ENCODE data around the gene TMSB10. TPM values are rescaled to one million over a fixed set of nuclear protein-coding genes. Genes with fewer than 3 reads are reported as not detected.

The TMSB10 gene
- total and polyA plus RNA-seq, 2 of the 13 experiments (the other 11 are each of a cell fraction or from before 2014, with no cell fraction given), result 665 to 708 TPM

GRCh38 chr2:84884449-84884848 is 21.0 kb upstream of the TMSB10 start:
- Histone ChIP-seq H3K36me3 (replicated peaks in 1 of 2; ENCODE audit: control insufficient read depth in 1 of 2, insufficient read depth in 2 of 2, low read length in 2 of 2) (no peaks in the 10 kb centered on the region), H3K27ac (ENCODE audit: extremely low read length, insufficient read depth, low read length) (no peak overlapping the region), H4K20me1 (ENCODE audit: insufficient read depth, low read length) (peaks cover 3% of the 10 kb centered on the region; the same call in 1 of the 2 replicates), H3K4me3 (replicated peaks in 1 of 3; ENCODE audit: insufficient read depth in 1 of 3, low read depth in 2 of 3, low read length in 3 of 3) (no peak overlapping the region), H3K27me3 (ENCODE audit: control insufficient read depth in 1 of 2, insufficient read depth in 2 of 2, low read length in 2 of 2) (peaks cover 16 to 60% of the 10 kb centered on the region in 2 experiments), H3K79me2 (ENCODE audit: insufficient read depth, low read length) (no peaks in the 10 kb centered on the region), H3K4me2 (ENCODE audit: low read depth, low read length) (no peak overlapping the region), H3K4me1 (ENCODE audit: insufficient read depth, low read length) (peaks cover 37% of the 10 kb centered on the region), H3K9me3 (ENCODE audit: low read length) (no peaks in the 10 kb centered on the region), H2AFZ (ENCODE audit: low read length) (no peak overlapping the region), H3K9ac (ENCODE audit: insufficient read depth, low read depth, low read length) (no peak overlapping the region)
- ChIA-PET POLR2A (no interaction called here), CTCF (ENCODE audit: low intra/inter-chr PET ratio, low total read pairs) (no interaction called here)
- DNase-seq (ENCODE audit: low spot score), result no peak
- in situ Hi-C loops (cut with HindIII; ENCODE audit: extremely low pct_ligation_motif_present, low pct_unique_long_range_greater_than_20kb) (loop anchor here (5.0 to 10.0 kb wide), 2 partner anchors 250 to 397 kb away; no protein-coding TSS in a partner anchor), intact Hi-C loops (cut with micrococcal nuclease; ENCODE audit: unreplicated experiment) (no loop called here)
- TF ChIP-seq ZBTB26 (CRISPR knock-in tag; IDR thresholded peaks at IDR 0.05; ENCODE audit: borderline replicate concordance) (no peak), MTF2 (CRISPR knock-in tag; IDR thresholded peaks at IDR 0.05; ENCODE audit: borderline replicate concordance) (no peak), ZNF431 (CRISPR knock-in tag; IDR thresholded peaks at IDR 0.05; ENCODE audit: borderline replicate concordance, low read depth) (no peak)
- FAIRE-seq, result no peak
- no TSS peak for BruUV-seq (replicated peaks)
- ATAC-seq, result no peak

- ATAC-seq, result no peak
- H2AFZ ChIP-seq (ENCODE audit: low read length), result no peak overlapping the region
- H3K4me2 ChIP-seq (ENCODE audit: low read depth, low read length), result no peak overlapping the region
- in situ Hi-C loops (cut with HindIII; ENCODE audit: extremely low pct_ligation_motif_present, low pct_unique_long_range_greater_than_20kb), result loop anchor here (10.0 kb wide), 1 partner anchor 250 kb away; no protein-coding TSS in a partner anchor
- CTCF ChIA-PET (ENCODE audit: low intra/inter-chr PET ratio, low total read pairs), result no interaction called here
- POLR2A ChIA-PET, result no interaction called here
- no TSS peak for BruUV-seq (replicated peaks)
- peaks cover 39% of the 10 kb centered on the region for H3K4me1 ChIP-seq (ENCODE audit: insufficient read depth, low read length)
- 3% methylated on average over 2 of the region's 2 CpGs for WGBS (ENCODE audit: low lambda C conversion rate)
- intact Hi-C loops (cut with micrococcal nuclease; ENCODE audit: unreplicated experiment), result no loop called here
- peaks cover 12 to 55% of the 10 kb centered on the region in 2 experiments for H3K27me3 ChIP-seq (ENCODE audit: control insufficient read depth in 1 of 2, insufficient read depth in 2 of 2, low read length in 2 of 2)
- no peak overlapping the region for H3K4me3 ChIP-seq (replicated peaks in 1 of 3; ENCODE audit: insufficient read depth in 1 of 3, low read depth in 2 of 3, low read length in 3 of 3)
- H3K27ac ChIP-seq (ENCODE audit: extremely low read length, insufficient read depth, low read length), result no peak overlapping the region
- no peak overlapping the region for H3K9ac ChIP-seq (ENCODE audit: insufficient read depth, low read depth, low read length)
- no peaks in the 10 kb centered on the region for H3K79me2 ChIP-seq (ENCODE audit: insufficient read depth, low read length)
- H4K20me1 ChIP-seq (ENCODE audit: insufficient read depth, low read length), result peaks cover 3% of the 10 kb centered on the region; the same call in 1 of the 2 replicates
- TF ChIP-seq POLR2A (IDR thresholded peaks at IDR 0.05; ENCODE audit: insufficient read depth in 1 of 2, low read depth in 2 of 2, low read length in 2 of 2) (no peak), SP5 (CRISPR knock-in tag; IDR thresholded peaks at IDR 0.05; ENCODE audit: borderline replicate concordance, low read depth) (no peak), MXD1 (CRISPR knock-in tag; IDR thresholded peaks at IDR 0.05) (no peak), ZNF550 (CRISPR knock-in tag; IDR thresholded peaks at IDR 0.05; ENCODE audit: borderline replicate concordance) (no peak), SPEN (CRISPR knock-in tag; IDR thresholded peaks at IDR 0.05; ENCODE audit: low read depth) (no peak), CENPX (CRISPR knock-in tag; IDR thresholded peaks at IDR 0.05) (no peak), MYC (CRISPR knock-in tag; IDR thresholded peaks at IDR 0.05; ENCODE audit: borderline replicate concordance) (no peak), SRSF1 (optimal IDR thresholded peaks at IDR 0.05; ENCODE audit: low read depth, low read length) (no peak)
- no peak for FAIRE-seq
- no peaks in the 10 kb centered on the region for H3K9me3 ChIP-seq (ENCODE audit: low read length)
- no peaks in the 10 kb centered on the region for H3K36me3 ChIP-seq (replicated peaks in 1 of 2; ENCODE audit: control insufficient read depth in 1 of 2, insufficient read depth in 2 of 2, low read length in 2 of 2)
- DNase-seq (ENCODE audit: low spot score), result no peak
These were observed 20.3 kb upstream of the TMSB10 start for GRCh38 chr2:84885111-84885510.

All from HepG2 (cell line).